ENCODE data around the gene BRMS1.

Gene BRMS1

DNA sequence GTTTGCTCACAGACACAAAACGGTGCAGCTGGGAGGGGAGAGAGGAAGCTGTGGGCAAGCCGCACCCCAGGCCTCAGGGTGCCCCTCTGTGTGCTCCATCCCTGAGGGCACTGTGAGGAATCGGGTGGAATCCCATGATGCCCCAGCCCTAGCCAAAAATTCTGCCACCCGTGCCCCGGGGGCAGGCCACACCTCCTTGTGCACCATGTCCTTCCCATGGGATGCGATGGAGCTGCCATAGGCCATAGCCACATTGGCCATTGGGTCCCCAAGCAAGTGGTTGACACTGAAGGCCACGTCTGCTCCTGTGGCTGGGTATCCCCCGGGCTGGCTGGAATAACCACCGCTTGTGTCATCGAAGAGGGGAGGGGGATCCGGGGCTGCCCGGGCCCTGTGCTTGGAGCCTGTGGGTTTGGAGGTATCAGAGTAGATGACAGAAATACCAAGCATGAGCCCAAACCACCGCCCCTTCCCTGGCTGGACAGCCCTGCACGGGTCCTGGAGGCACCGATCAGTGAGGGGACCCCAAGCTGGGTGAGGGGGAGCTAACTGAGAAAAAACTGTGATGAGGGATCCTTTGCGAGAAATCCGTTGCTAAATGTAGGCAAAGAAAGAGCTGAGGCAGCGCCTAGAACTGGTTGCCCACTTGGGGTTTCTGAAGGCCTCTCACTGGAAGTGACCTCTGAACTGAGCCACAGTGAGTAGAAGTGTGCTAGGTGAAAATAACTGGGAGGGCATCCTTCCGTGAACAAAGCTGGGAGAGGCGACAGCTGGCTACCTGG, 56.8 kb downstream of the BRMS1 start:
- peaks cover 47% of the 10 kb centered on the region for H3K4me1 Mint-ChIP-seq (ENCODE audit: low read depth)
- H3K27ac Mint-ChIP-seq = peak overlapping the region; percentile 80
- peak overlapping the region; percentile 85 for H3K4me3 Mint-ChIP-seq
- H3K9me3 Mint-ChIP-seq = no peaks in the 10 kb centered on the region
- intact Hi-C loops (cut with micrococcal nuclease) = no loop called here
- peaks cover 45% of the 10 kb centered on the region for H3K36me3 Mint-ChIP-seq (ENCODE audit: low read depth)
- H3K27me3 Mint-ChIP-seq = peaks cover 28% of the 10 kb centered on the region

All from dendritic cell treated with granulocyte-macrophage colony-stimulating factor and Interleukin-4, amounts not matched to agents 40 ng/mL and 50 ng/mL, for 4 days (primary cell).